ENCODE results near the gene IFNA14.
"Not testable (repeated sequence)": the region's sequence is repeated elsewhere in the genome, so short reads cannot be mapped to it uniquely, and the experiment has no call there.

Gene IFNA14

DNA sequence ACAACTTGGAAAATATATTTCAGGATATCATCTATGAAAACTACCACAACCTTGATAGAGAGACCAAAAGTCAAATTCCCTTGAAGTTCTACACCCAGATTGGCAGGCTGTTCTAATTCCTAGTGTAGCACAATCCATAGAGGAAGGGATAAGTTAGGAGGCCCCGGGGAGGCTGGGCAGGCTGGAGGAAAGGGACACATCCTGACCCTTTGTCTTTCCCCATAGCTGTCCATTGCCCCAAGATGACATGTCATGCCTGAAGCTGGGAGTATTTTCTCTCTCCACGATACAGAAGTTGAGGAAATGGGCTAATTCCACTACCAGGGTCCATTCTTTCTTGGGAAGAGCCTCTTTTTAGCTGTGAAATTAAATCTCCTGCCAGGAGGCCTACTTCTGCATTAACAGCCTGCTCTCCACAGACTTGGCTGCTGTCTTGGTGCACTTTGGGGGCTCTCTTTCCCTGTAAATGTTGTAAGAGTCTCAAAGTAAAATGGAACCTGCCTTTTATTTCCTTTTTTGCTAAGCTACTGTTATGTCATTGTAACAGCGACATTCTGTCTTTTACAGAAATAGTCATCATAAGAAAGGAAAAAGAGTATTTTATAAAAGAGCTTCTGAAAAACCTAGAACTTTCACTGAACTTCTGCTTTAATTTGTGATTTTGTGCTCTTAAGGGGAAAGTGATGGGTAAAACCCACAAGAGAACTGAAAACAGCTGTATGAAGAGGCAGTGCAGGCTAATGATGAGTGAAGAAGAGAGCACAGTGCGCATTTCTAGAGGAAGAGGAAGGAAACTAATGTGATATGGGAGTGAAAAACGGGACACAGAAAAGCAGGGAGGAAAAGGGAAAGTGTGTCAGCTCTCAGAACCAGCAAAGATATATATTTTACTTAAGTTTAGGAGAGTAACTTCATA is 26.1 kb downstream of the IFNA14 start:
- not testable (repeated sequence) for DNase-seq

DNA sequence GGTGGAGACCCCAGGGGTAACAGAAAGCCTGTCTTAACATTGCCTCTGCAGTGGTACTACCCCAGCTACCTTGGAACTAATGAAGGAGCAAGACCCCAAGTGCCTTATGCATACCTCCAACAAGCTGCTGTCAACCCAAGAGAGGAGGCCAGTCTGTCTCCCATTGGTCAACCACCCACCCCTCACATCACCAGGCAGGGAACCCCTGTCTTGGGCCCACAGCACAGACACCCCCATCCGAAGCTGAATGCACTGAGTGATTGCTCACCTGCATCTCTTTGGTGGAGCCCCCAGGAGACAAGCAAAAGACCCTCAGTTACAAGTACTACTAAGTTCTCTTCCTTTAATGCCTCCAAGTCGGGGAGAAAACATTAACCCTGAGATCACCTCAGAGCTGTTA is 27.6 kb downstream of the IFNA14 start:
- DNase-seq, result not testable (repeated sequence)

DNA sequence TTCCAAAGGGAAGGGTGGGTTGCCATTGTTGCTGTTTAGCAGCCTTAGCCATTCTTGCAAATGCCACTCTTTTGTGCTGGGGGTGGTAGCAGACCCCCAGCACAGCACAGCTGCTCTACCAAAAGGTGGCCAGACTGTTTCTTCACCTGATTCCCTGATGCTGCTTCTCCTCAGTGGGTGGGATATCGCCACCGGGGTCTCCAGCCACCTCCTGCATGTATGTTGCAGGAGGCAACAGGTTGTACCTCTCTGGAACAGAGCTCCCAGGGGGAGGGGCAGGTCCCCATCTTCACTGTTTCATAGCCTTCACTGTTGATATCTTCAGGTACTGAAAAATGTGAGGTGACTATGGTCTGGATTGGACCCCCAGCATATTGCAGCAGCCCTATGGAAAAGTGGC is 29.0 kb downstream of the IFNA14 start:
- not testable (repeated sequence) for DNase-seq

DNA sequence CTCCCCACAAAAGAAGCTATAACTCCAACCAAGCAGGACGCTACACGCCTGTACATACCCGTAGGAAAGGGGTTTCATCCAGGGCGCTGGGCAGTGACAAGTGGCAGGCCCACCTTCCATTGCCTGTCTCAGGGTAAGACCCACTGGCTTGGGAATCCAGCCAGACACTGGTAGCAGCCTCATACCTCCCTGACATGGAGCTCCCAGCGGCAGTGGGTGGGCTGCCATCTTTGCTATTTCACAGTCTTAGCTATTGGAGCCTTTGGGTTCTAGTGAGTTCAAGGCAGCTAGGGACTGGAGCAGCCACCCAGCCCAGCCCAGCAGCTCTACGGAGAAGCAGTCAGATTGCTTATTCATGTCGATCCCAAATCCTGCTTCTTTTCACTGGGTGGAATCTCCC is 29.5 kb downstream of the IFNA14 start:
- no peak for DNase-seq

DNA sequence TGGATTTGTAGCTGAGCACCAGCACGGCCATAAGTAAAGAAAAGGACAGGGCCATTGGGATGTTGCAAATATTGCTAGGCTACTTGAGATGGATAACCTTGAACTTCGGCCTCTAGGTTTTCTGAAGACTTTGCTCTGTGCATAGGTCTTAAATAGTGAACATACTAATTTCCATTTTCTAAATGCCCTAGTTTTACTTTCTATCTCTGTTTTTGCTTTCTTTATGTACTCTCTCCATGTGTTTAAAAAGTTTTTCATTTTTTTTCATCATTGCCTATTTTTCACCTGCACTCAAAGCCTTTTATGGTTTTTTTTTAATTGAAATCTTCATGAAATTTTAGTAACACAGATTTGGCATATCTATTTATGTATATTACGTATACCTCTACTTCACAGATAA is 32.8 kb downstream of the IFNA14 start, which contains the start of gene IFNA10:
Gene IFNA10 (minus strand): TSS at position 101 of the 400 bp plus-strand sequence. CDS start 46 bp downstream, at position 55.
- DNase-seq, result not testable (repeated sequence)

DNA sequence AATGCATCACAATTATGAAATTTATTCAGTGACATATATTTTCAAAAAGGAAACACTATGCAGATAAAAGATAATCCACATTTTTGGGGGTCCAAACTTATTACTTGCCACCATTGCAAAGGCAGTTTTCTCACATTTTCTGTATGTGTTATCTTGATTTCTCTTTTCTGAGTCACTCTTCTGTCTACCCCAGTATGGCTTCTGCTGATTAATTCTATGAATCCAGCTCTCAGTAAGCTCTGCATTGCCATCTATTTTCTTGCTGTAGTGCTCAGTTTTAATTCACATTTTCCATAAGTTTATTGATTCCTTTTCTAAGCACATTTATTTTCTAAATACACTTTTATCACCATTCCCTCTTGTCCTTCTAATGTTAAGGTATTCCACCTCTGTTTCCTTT is 34.6 kb downstream of the IFNA14 start:
- no peak for DNase-seq

DNA sequence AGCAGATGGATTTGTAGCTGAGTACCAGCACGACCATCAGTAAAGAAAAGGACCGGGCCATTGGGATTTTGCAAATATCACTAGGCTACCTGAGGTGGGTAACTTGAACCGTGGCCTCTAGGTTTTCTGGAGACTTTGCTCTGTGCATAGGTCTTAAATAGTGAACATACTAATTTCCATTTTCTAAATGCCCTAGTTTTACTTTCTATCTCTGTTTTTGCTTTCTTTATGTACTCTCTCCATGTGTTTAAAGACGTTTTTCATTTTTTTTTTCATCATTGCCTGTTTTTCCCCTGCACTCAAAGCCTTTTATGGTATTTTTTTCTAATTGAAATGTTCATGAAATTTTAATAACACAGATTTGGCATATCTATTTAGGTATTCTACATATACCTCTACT is 37.7 kb downstream of the IFNA14 start, which contains the start of gene IFNA7:
Gene IFNA7 (minus strand): TSS at position 101 of the 400 bp plus-strand sequence. CDS start 40 bp downstream, at position 61.
- DNase-seq, result not testable (repeated sequence)

DNA sequence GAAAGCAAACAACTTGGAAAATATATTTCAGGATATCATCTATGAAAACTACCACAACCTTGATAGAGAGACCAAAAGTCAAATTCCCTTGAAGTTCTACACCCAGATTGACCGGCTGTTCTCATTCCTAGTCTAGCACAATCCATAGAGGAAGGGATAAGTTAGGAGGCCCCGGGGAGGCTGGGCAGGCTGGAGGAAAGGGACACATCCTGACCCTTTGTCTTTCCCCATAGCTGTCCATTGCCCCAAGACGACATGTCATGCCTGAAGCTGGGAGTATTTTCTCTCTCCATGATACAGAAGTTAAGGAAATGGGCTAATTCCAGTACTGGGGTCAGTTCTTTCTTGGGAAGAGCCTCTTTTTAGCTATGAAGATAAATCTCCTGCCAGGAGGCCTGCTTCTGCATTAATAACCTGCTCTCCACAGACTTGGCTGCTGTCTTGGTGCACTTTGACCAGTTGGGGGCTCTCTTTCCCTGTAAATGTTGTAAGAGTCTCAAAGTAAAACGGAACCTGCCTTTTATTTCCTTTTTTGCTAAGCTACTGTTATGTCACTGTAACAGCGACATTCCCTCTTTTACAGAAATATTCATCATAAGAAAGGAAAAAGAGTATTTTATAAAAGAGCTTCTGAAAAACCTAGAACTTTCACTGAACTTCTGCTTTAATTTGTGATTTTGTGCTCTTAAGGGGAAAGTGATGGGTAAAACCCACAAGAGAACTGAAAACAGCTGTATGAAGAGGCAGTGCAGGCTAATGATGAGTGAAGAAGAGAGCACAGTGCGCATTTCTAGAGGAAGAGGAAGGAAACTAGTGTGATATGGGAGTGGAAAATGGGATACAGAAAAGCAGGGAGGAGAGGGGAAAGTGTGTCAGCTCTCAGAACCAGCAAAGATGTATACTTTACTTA is 44.7 kb downstream of the IFNA14 start:
- DNase-seq, result not testable (repeated sequence)

All from NCI-H2107 (cell line).